Common myeloid progenitor, CD34-positive (primary cell): Measurements from ENCODE around the gene ARHGAP26.
A peak's percentile ranks its signal among the peaks of the same experiment; 100 is the strongest.
"Not testable (repeated sequence)": the region's sequence is repeated elsewhere in the genome, so short reads cannot be mapped to it uniquely, and the experiment has no call there.

Source experiments
- CTCF ChIA-PET: fragments of 350-600 bp; sonication (Branson Sonifier 250); formaldehyde crosslinking; loops from one replicate; lab custom pipeline; 2021; ENCODE audit warnings: antibody characterized with exemption; lab: Charles Lee
- POLR2A ChIA-PET: fragments of 350-600 bp; sonication (Branson Sonifier 250); formaldehyde crosslinking; loops from one replicate; lab custom pipeline; 2021; ENCODE audit warnings: antibody characterized with exemption; lab: Charles Lee
- DNase-seq, 3 donors: peaks; one replicate each; pipeline versions ENCODE4 v3.0.0 to v3.0.0-alpha.2; 2013
- H3K27ac ChIP-seq, 2 experiments: 1 replicate in 1 of 2; 2 replicates in 1 of 2; pipeline ENCODE4 v1.7.0; 2013; ENCODE audit warnings: inconsistent platforms in 2 of 2, low read length in 2 of 2, mild to moderate bottlenecking in 2 of 2, low read depth in 1 of 2, moderate library complexity in 1 of 2; ENCODE audit not compliant: severe bottlenecking in 2 of 2, insufficient read depth in 1 of 2, poor library complexity in 1 of 2
- H3K27me3 ChIP-seq, 5 experiments: replicated peaks in 2 of 5; 1 replicate in 3 of 5; 2 replicates in 2 of 5; pipeline versions ENCODE4 v1.6.1 to v1.7.0; 2013; ENCODE audit warnings: low read length in 4 of 5, mild to moderate bottlenecking in 2 of 5, moderate library complexity in 2 of 5, inconsistent platforms in 1 of 5; ENCODE audit not compliant: insufficient read depth in 5 of 5, control insufficient read depth in 4 of 5
- H3K36me3 ChIP-seq, 4 experiments: 1 replicate in 2 of 4; 2 replicates in 2 of 4; pipeline versions ENCODE4 v1.6.1 to v1.7.0; 2013; ENCODE audit warnings: low read length in 3 of 4, control low read depth in 1 of 4, mild to moderate bottlenecking in 1 of 4; ENCODE audit not compliant: control insufficient read depth in 4 of 4, insufficient read depth in 4 of 4
- H3K4me1 ChIP-seq, 4 experiments: 1 replicate in 3 of 4; 2 replicates in 1 of 4; pipeline versions ENCODE4 v1.6.1 to v1.7.1; 2013; ENCODE audit warnings: low read length in 3 of 4, mild to moderate bottlenecking in 3 of 4, control low read depth in 1 of 4, inconsistent platforms in 1 of 4, moderate library complexity in 1 of 4; ENCODE audit not compliant: control insufficient read depth in 4 of 4, insufficient read depth in 4 of 4; ENCODE audit errors: control extremely low read depth in 1 of 4
- H3K4me3 ChIP-seq, 7 experiments: 1 replicate in 4 of 7; 2 replicates in 3 of 7; pipeline versions ENCODE4 v1.5.1 to v1.7.0; 2013; ENCODE audit warnings: mild to moderate bottlenecking in 7 of 7, low read length in 6 of 7, moderate library complexity in 6 of 7, inconsistent platforms in 2 of 7, low read depth in 2 of 7, control low read depth in 1 of 7; ENCODE audit not compliant: insufficient read depth in 4 of 7, control insufficient read depth in 1 of 7; ENCODE audit errors: extremely low read depth in 1 of 7
- H3K9me3 ChIP-seq, 5 experiments: 1 replicate in 4 of 5; 2 replicates in 1 of 5; pipeline versions ENCODE4 v1.6.1 to v1.7.1; 2013; ENCODE audit warnings: low read length in 4 of 5, mild to moderate bottlenecking in 2 of 5, inconsistent platforms in 1 of 5, low read depth in 1 of 5, moderate library complexity in 1 of 5; ENCODE audit not compliant: control insufficient read depth in 4 of 5, insufficient read depth in 2 of 5; ENCODE audit errors: control extremely low read depth in 1 of 5
- WGBS: methylation state at CpG from one replicate; pipeline ENCODE4 v1.1.5; 2013; ENCODE audit not compliant: insufficient coverage; 5-methylcytosine and 5-hydroxymethylcytosine counted together

ARHGAP26 gene

GRCh38 chr5:142925795-142926194 is 155.6 kb downstream of the ARHGAP26 start:
- Histone ChIP-seq H3K9me3 (no peaks in the 10 kb centered on the region), H3K4me1 (peaks cover 10 to 48% (median 32%) of the 10 kb centered on the region in 4 experiments), H3K27ac (no peak overlapping the region), H3K27me3 (no peaks in the 10 kb centered on the region), H3K36me3 (no peaks in the 10 kb centered on the region), H3K4me3 (no peak overlapping the region)
- ChIA-PET CTCF (interaction anchor here (0.8 to 3.9 kb wide), 11 partner anchors 8 to 140 kb away, joined by 3 to 20 read pairs (median 9); no protein-coding TSS in a partner anchor), POLR2A (no interaction called here)
- DNase-seq: peak; percentile 17 to 35 (median 25)
- 26% methylated on average over 2 of the region's 3 CpGs for WGBS

- Histone ChIP-seq H3K9me3 (no peaks in the 10 kb centered on the region), H3K4me3 (no peak overlapping the region), H3K27ac (no peak overlapping the region), H3K27me3 (no peaks in the 10 kb centered on the region), H3K4me1 (peaks cover 10 to 53% (median 33%) of the 10 kb centered on the region in 4 experiments), H3K36me3 (no peaks in the 10 kb centered on the region)
- ChIA-PET POLR2A (no interaction called here), CTCF (interaction anchor here (0.7 to 3.7 kb wide), 10 partner anchors 11 to 76 kb away, joined by 3 to 15 read pairs (median 6); no protein-coding TSS in a partner anchor)
- no peak for DNase-seq
- WGBS: 90% methylated on average over 3 of the region's 4 CpGs
Observed at GRCh38 chr5:142926549-142926948, 156.4 kb downstream of the ARHGAP26 start.

- 90% methylated on average over 7 of the region's 11 CpGs for WGBS
- H3K4me3 ChIP-seq, POLR2A ChIA-PET, DNase-seq, H3K9me3 ChIP-seq, H3K27me3 ChIP-seq, H3K36me3 ChIP-seq: not testable (repeated sequence)
- Histone ChIP-seq H3K4me1 (peaks cover 18 to 59% (median 35%) of the 10 kb centered on the region in 4 experiments), H3K27ac (peak overlapping the region; percentile 21 to 50)
- CTCF ChIA-PET: interaction anchor here (1.1 to 1.6 kb wide), 4 partner anchors 10 to 74 kb away, joined by 3 to 4 read pairs (median 4); no protein-coding TSS in a partner anchor
Observed at GRCh38 chr5:142928999-142929398, 158.8 kb downstream of the ARHGAP26 start.

GRCh38 chr5:142929587-142929986 is 159.4 kb downstream of the ARHGAP26 start:
- Histone ChIP-seq H3K4me1 (peaks cover 24 to 64% (median 36%) of the 10 kb centered on the region in 4 experiments), H3K36me3 (peaks cover 0 to 6% (median 0%) of the 10 kb centered on the region in 4 experiments), H3K27me3 (no peaks in the 10 kb centered on the region), H3K27ac (peak overlapping the region; percentile 21 to 50), H3K9me3 (no peaks in the 10 kb centered on the region), H3K4me3 (peak overlapping the region in 2 of 7 experiments; percentile 21 to 31)
- peak; percentile 23 to 92 (median 86) for DNase-seq
- POLR2A ChIA-PET: no interaction called here
- CTCF ChIA-PET: interaction anchor here (0.9 to 1.6 kb wide), 2 partner anchors 9 to 30 kb away, joined by 3 to 4 read pairs; no protein-coding TSS in a partner anchor
- 0% methylated on average over 2 of the region's 2 CpGs for WGBS

- peaks cover 34 to 69% (median 44%) of the 10 kb centered on the region in 4 experiments for H3K4me1 ChIP-seq
- H3K36me3 ChIP-seq: peaks cover 0 to 6% (median 0%) of the 10 kb centered on the region in 4 experiments
- no peak overlapping the region for H3K4me3 ChIP-seq
- DNase-seq: no peak
- no peaks in the 10 kb centered on the region for H3K27me3 ChIP-seq
- POLR2A ChIA-PET: no interaction called here
- no peaks in the 10 kb centered on the region for H3K9me3 ChIP-seq
- CTCF ChIA-PET: interaction anchor here (0.9 to 1.6 kb wide), 2 partner anchors 8 to 29 kb away, joined by 3 to 4 read pairs; no protein-coding TSS in a partner anchor
- 94% methylated on average over 3 of the region's 7 CpGs for WGBS
- no peak overlapping the region for H3K27ac ChIP-seq
Observed at GRCh38 chr5:142930395-142931110, 160.4 kb downstream of the ARHGAP26 start.

GRCh38 chr5:142931896-142932686 is 161.9 kb downstream of the ARHGAP26 start:
- no peak overlapping the region for H3K27ac ChIP-seq
- DNase-seq: no peak
- no peaks in the 10 kb centered on the region for H3K9me3 ChIP-seq
- 100% methylated on average over 4 of the region's 9 CpGs for WGBS
- ChIA-PET POLR2A (no interaction called here), CTCF (interaction anchor here (0.9 to 3.3 kb wide), 6 partner anchors 8 to 71 kb away, joined by 3 to 20 read pairs (median 4); no protein-coding TSS in a partner anchor)
- H3K27me3 ChIP-seq: no peaks in the 10 kb centered on the region
- no peak overlapping the region for H3K4me3 ChIP-seq
- peaks cover 0 to 6% (median 0%) of the 10 kb centered on the region in 4 experiments for H3K36me3 ChIP-seq
- H3K4me1 ChIP-seq: peaks cover 43 to 67% (median 45%) of the 10 kb centered on the region in 4 experiments
